Measurements from ENCODE around the gene ATXN2. TPM values are rescaled to one million over a fixed set of nuclear protein-coding genes. Genes with fewer than 3 reads are reported as not detected.

ATXN2 gene
- total and polyA plus RNA-seq, 9 of the 15 experiments (the other 6 are each of a cell fraction or from before 2014, with no cell fraction given): 16.8 to 67.8 (median 29.3) TPM

DNA sequence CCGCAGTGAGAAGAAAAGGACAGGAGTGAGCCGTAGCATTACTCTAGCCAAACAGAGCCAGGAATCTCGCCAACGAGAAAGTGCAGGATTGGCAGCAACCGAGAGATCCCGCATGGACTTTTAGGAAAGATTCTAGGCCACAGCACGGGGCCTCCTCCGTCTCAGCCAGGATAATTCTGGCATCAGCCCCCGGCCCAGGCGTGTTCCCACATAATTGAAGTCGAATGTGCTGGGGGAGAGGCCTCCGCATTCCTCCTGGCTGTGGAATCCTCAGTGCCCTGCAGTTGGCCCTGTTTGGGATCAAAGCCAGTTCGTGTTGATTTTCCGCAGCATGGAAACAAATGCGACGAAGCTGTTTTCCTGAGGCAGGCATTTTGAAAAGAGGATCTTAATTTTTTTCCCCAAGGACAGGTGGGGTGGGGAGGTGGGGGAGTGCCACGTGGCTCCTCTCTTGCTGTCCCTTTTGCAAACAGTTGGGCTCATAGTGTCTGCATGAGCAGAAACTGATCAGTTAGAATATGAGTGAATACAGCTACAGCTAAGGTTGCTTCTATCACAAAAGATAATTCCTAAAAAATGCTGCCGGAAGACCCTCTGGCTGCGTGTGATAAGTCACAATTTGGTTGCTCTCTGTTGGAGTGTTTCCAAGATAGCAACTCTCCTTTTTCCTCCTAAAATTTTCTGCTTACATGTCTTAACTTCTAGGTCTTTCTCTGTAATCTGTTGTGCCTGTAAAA lies 37.3 kb upstream of the ATXN2 start (continued):
- peak; percentile 95 for TF ChIP-seq CBFA2T3 (IDR thresholded peaks at IDR 0.05)
- no peak for TF ChIP-seq ZBED1 (IDR thresholded peaks at IDR 0.05)
- peak; percentile 65 for TF ChIP-seq ZNF766 (CRISPR knock-in tag; conservative IDR thresholded peaks at IDR 0.05)
- peak; percentile 45; the same call in 1 of the 2 replicates for TF ChIP-seq POLR2G (IDR thresholded peaks at IDR 0.05; ENCODE audit: low read depth, low read length)
- no peak for TF ChIP-seq HNRNPH1 (optimal IDR thresholded peaks at IDR 0.05; ENCODE audit: low read depth, low read length)
- peak; percentile 81 for TF ChIP-seq NFRKB (IDR thresholded peaks at IDR 0.05; ENCODE audit: low read depth)
- peak; percentile 64 for TF ChIP-seq TBP (optimal IDR thresholded peaks at IDR 0.05; ENCODE audit: low read depth, low read length)
- peak; percentile 25 to 67; a peak in 1 of 4 replicates for TF ChIP-seq TBL1XR1 (IDR thresholded peaks at IDR 0.05; ENCODE audit: low read length in 2 of 2)
- TF ChIP-seq HDAC3 (IDR thresholded peaks at IDR 0.05; ENCODE audit: borderline replicate concordance, partially characterized antibody): peak; percentile 86
- no peak for TF ChIP-seq ZNF212 (CRISPR knock-in tag; IDR thresholded peaks at IDR 0.05)
- TF ChIP-seq TAL1 (IDR thresholded peaks at IDR 0.05): peak; percentile 88
- TF ChIP-seq NCOA1 (IDR thresholded peaks at IDR 0.05; ENCODE audit: low read depth): 0 out of 2 replicates have a peak, but pooled peaks have one; percentile 45
- TF ChIP-seq ZBTB26 (CRISPR knock-in tag; IDR thresholded peaks at IDR 0.05): no peak
- peak; percentile 22; the same call in 1 of the 2 replicates for TF ChIP-seq FOXJ2 (tag; IDR thresholded peaks at IDR 0.05)
- peak in 1 of 2 experiments; percentile 18; a peak in 1 of 4 replicates for TF ChIP-seq MAZ (CRISPR knock-in tag; conservative IDR thresholded peaks at IDR 0.05 in 1 of 2, IDR thresholded peaks at IDR 0.05 in 1 of 2)
- peak; percentile 88 for TF ChIP-seq SMARCA4 (IDR thresholded peaks at IDR 0.05)
- TF ChIP-seq ZNF316 (IDR thresholded peaks at IDR 0.05): peak; percentile 45; the same call in 1 of the 2 replicates
- peak; percentile 95 for TF ChIP-seq ARID1B (IDR thresholded peaks at IDR 0.05)
- TF ChIP-seq MCM5 (IDR thresholded peaks at IDR 0.05; ENCODE audit: low read depth): no peak
- no peak for TF ChIP-seq ATF1 (CRISPR knock-in tag; IDR thresholded peaks at IDR 0.05)
- 0 out of 2 replicates have a peak, but pooled peaks have one; percentile 17 for TF ChIP-seq ATF1 (tag; IDR thresholded peaks at IDR 0.05)
- peak; percentile 69 for TF ChIP-seq STAT5A (IDR thresholded peaks at IDR 0.05; ENCODE audit: borderline replicate concordance, low read length)
- TF ChIP-seq HCFC1 (IDR thresholded peaks at IDR 0.05; ENCODE audit: low read depth, low read length): 0 out of 2 replicates have a peak, but pooled peaks have one; percentile 1
- peak; percentile 31; the same call in 1 of the 2 replicates for TF ChIP-seq NBN (IDR thresholded peaks at IDR 0.05; ENCODE audit: low read depth)
- TF ChIP-seq ZNF175 (CRISPR knock-in tag; IDR thresholded peaks at IDR 0.05; ENCODE audit: low read depth): no peak
- peak; percentile 71 for TF ChIP-seq SOX6 (IDR thresholded peaks at IDR 0.05)
- TF ChIP-seq SMAD4 (CRISPR knock-in tag; conservative IDR thresholded peaks at IDR 0.05): peak; percentile 30; the same call in 1 of the 2 replicates
- peak; percentile 34; the same call in 1 of the 2 replicates for TF ChIP-seq POLR2A (conservative IDR thresholded peaks at IDR 0.05)

Data from K562 (cell line).